ENCODE measurements around the gene ZNF221.
A peak's percentile ranks its signal among the peaks of the same experiment; 100 is the strongest.

The ZNF221 gene

GRCh38 chr19:43984687-43985000 lies 33.6 kb downstream of the ZNF221 start:
- Histone ChIP-seq H3K27ac (replicated peaks) (peak overlapping the region; percentile 63), H3K4me3 (replicated peaks; ENCODE audit: insufficient read depth, low read length) (peak overlapping the region; percentile 85), H3K27me3 (ENCODE audit: insufficient read depth, poor library complexity, severe bottlenecking) (no peaks in the 10 kb centered on the region)
- peak in 1 of 2 experiments; percentile 12 for DNase-seq (ENCODE audit: low read depth in 1 of 2, low spot score in 1 of 2)
- TF ChIP-seq SPI1 (IDR thresholded peaks at IDR 0.05; ENCODE audit: borderline replicate concordance, low read depth) (no peak), REST (IDR thresholded peaks at IDR 0.05; ENCODE audit: insufficient replicate concordance, low read depth) (no peak), CTCF (IDR thresholded peaks at IDR 0.05; ENCODE audit: insufficient read depth, low read length) (no peak), GABPA (IDR thresholded peaks at IDR 0.05; ENCODE audit: low read depth) (no peak), POLR2AphosphoS5 (IDR thresholded peaks at IDR 0.05; ENCODE audit: low read depth) (no peak)

- no peak for DNase-seq (ENCODE audit: low read depth in 1 of 2, low spot score in 1 of 2)
- TF ChIP-seq CTCF (IDR thresholded peaks at IDR 0.05; ENCODE audit: insufficient read depth, low read length) (no peak), GABPA (IDR thresholded peaks at IDR 0.05; ENCODE audit: low read depth) (no peak), SPI1 (IDR thresholded peaks at IDR 0.05; ENCODE audit: borderline replicate concordance, low read depth) (no peak), POLR2AphosphoS5 (IDR thresholded peaks at IDR 0.05; ENCODE audit: low read depth) (no peak), REST (IDR thresholded peaks at IDR 0.05; ENCODE audit: insufficient replicate concordance, low read depth) (no peak)
- Histone ChIP-seq H3K27ac (replicated peaks) (no peak overlapping the region), H3K4me3 (replicated peaks; ENCODE audit: insufficient read depth, low read length) (no peak overlapping the region), H3K27me3 (ENCODE audit: insufficient read depth, poor library complexity, severe bottlenecking) (no peaks in the 10 kb centered on the region)
These were observed 46.7 kb downstream of the ZNF221 start for GRCh38 chr19:43997631-43998290.

- TF ChIP-seq GABPA (IDR thresholded peaks at IDR 0.05; ENCODE audit: low read depth) (no peak), SPI1 (IDR thresholded peaks at IDR 0.05; ENCODE audit: borderline replicate concordance, low read depth) (no peak), REST (IDR thresholded peaks at IDR 0.05; ENCODE audit: insufficient replicate concordance, low read depth) (no peak), CTCF (IDR thresholded peaks at IDR 0.05; ENCODE audit: insufficient read depth, low read length) (no peak), POLR2AphosphoS5 (IDR thresholded peaks at IDR 0.05; ENCODE audit: low read depth) (no peak)
- no peak for DNase-seq (ENCODE audit: low read depth in 1 of 2, low spot score in 1 of 2)
- peak overlapping the region; percentile 72 for H3K27ac ChIP-seq (replicated peaks)
- H3K4me3 ChIP-seq (replicated peaks; ENCODE audit: insufficient read depth, low read length), result peak overlapping the region; percentile 94
- no peaks in the 10 kb centered on the region for H3K27me3 ChIP-seq (ENCODE audit: insufficient read depth, poor library complexity, severe bottlenecking)
These were observed 51.2 kb downstream of the ZNF221 start for GRCh38 chr19:44002212-44002565.
